Neural cell (in vitro differentiated cells): ENCODE data around the gene RHOT1. TPM values are rescaled to one million over a fixed set of nuclear protein-coding genes. Genes with fewer than 3 reads are reported as not detected.

Experiments used
- H2AFZ ChIP-seq: fragments of 200-600, 300-800 bp; sonication (generic), shearing (Covaris generic); 2 replicates; pipeline ENCODE4 v1.6.0; 2014; ENCODE audit warnings: low read depth, mild to moderate bottlenecking, antibody characterized with exemption, low read length, moderate library complexity
- H3F3A ChIP-seq: fragments of 200-600 bp; shearing (Covaris generic); 2 replicates; pipeline ENCODE4 v1.6.1; 2016; ENCODE audit warnings: mild to moderate bottlenecking, moderate library complexity, mixed read lengths, antibody characterized with exemption, low read length; ENCODE audit not compliant: insufficient read depth, poor library complexity, severe bottlenecking
- H3K27ac ChIP-seq: fragments of 200-600, 300-800 bp; sonication (generic), shearing (Covaris generic); 2 replicates; pipeline ENCODE4 v1.5.1; 2014; ENCODE audit warnings: mild to moderate bottlenecking, low read length, moderate library complexity
- H3K27me3 ChIP-seq: fragments of 300-800, 200-600 bp; sonication (generic), shearing (Covaris generic); 2 replicates; pipeline ENCODE4 v1.6.0; 2014; ENCODE audit warnings: mild to moderate bottlenecking, low read depth, low read length, moderate library complexity; ENCODE audit not compliant: insufficient read depth
- H3K36me3 ChIP-seq: fragments of 300-800, 200-600 bp; sonication (generic), shearing (Covaris generic); 2 replicates; pipeline ENCODE4 v1.5.1; 2014; ENCODE audit warnings: mild to moderate bottlenecking, antibody characterized with exemption, low read length, moderate library complexity; ENCODE audit not compliant: insufficient read depth
- H3K4me2 ChIP-seq: fragments of 300-800, 200-600 bp; sonication (generic), shearing (Covaris generic); 2 replicates; pipeline ENCODE4 v1.6.0; 2014; ENCODE audit warnings: mild to moderate bottlenecking, low read length
- H3K4me3 ChIP-seq: fragments of 300-800, 200-600 bp; sonication (generic), shearing (Covaris generic); 2 replicates; pipeline ENCODE4 v1.5.1; 2014; ENCODE audit warnings: mild to moderate bottlenecking, low read length, moderate library complexity
- H3K79me2 ChIP-seq: fragments of 200-600 bp; shearing (Covaris generic); replicated peaks from 2 replicates; pipeline ENCODE4 v1.6.0; 2014; ENCODE audit warnings: mild to moderate bottlenecking, low read length, moderate library complexity; ENCODE audit not compliant: insufficient read depth
- H3K9ac ChIP-seq: fragments of 300-800, 200-600 bp; sonication (generic), shearing (Covaris generic); 2 replicates; pipeline ENCODE4 v1.6.1; 2016; ENCODE audit warnings: mild to moderate bottlenecking, low read length, mixed read lengths
- H3K9me2 ChIP-seq: fragments of 200-600 bp; shearing (Covaris generic); 2 replicates; pipeline ENCODE4 v1.6.1; 2016; ENCODE audit warnings: mild to moderate bottlenecking, low read length, mixed read lengths; ENCODE audit not compliant: insufficient read depth
- H3K9me3 ChIP-seq: fragments of 200-600, 300-800 bp; sonication (generic), shearing (Covaris generic); 2 replicates; pipeline ENCODE4 v1.6.1; 2016; ENCODE audit warnings: mild to moderate bottlenecking, mixed run types, low read length, moderate library complexity, mixed read lengths
- H4K20me1 ChIP-seq: fragments of 200-600 bp; shearing (Covaris generic); 2 replicates; pipeline ENCODE4 v1.6.1; 2016; ENCODE audit warnings: mild to moderate bottlenecking, mixed run types; ENCODE audit not compliant: insufficient read depth
- EP300 ChIP-seq: fragments of 450-650 bp; conservative IDR thresholded peaks from 2 replicates; pipeline ENCODE4 v1.6.1; 2014; ENCODE audit warnings: antibody characterized with exemption, mild to moderate bottlenecking, moderate library complexity; ENCODE audit not compliant: poor library complexity, severe bottlenecking
- EZH2 ChIP-seq: fragments of 200-600, 300-800 bp; shearing (Covaris generic), sonication (generic); IDR thresholded peaks from 2 replicates; pipeline ENCODE4 v1.6.1; 2014; ENCODE audit warnings: antibody characterized with exemption, low read length, borderline replicate concordance, mild to moderate bottlenecking; ENCODE audit not compliant: insufficient read depth, poor library complexity, severe bottlenecking
- MXI1 ChIP-seq: fragments of 450-650 bp; conservative IDR thresholded peaks from 2 replicates; pipeline ENCODE4 v1.6.1; 2014; ENCODE audit warnings: antibody characterized with exemption, mild to moderate bottlenecking; ENCODE audit not compliant: poor library complexity, severe bottlenecking
- POLR2AphosphoS5 ChIP-seq: IDR thresholded peaks from 2 replicates; pipeline ENCODE4 v1.6.1; 2012
- RAD21 ChIP-seq: fragments of 450-650 bp; conservative IDR thresholded peaks from 2 replicates; pipeline ENCODE4 v1.6.1; 2014; ENCODE audit warnings: antibody characterized with exemption, mild to moderate bottlenecking, moderate library complexity
- SMC3 ChIP-seq: fragments of 450-650 bp; conservative IDR thresholded peaks from 2 replicates; pipeline ENCODE4 v1.6.1; 2014; ENCODE audit warnings: antibody characterized with exemption, mild to moderate bottlenecking, moderate library complexity; ENCODE audit not compliant: poor library complexity
- TAF1 ChIP-seq: IDR thresholded peaks from 2 replicates; pipeline ENCODE4 v1.6.1; 2012; ENCODE audit warnings: low read depth
- polyA plus RNA-seq: library from polyadenylated mRNA; depleted of rRNA; stranded (reverse); fragments of >200 nt; gene quantifications from 2 replicates; pipeline ENCODE4 v1.2.3, GENCODE V29; 2014
- TF ChIP-seq, protein P1 (sequence below): IDR thresholded peaks from 2 replicates; pipeline ENCODE4 v1.6.1; 2012; ENCODE audit warnings: borderline replicate concordance
- TF ChIP-seq, protein P2 (sequence below): fragments of 450-650 bp; IDR thresholded peaks from 2 replicates; pipeline ENCODE4 v1.5.1; 2014; ENCODE audit warnings: antibody characterized with exemption, mild to moderate bottlenecking, moderate library complexity; ENCODE audit not compliant: poor library complexity, severe bottlenecking

The RHOT1 gene
- polyA plus RNA-seq, 1 donor from 2014 or later, result 99.1 TPM

DNA sequence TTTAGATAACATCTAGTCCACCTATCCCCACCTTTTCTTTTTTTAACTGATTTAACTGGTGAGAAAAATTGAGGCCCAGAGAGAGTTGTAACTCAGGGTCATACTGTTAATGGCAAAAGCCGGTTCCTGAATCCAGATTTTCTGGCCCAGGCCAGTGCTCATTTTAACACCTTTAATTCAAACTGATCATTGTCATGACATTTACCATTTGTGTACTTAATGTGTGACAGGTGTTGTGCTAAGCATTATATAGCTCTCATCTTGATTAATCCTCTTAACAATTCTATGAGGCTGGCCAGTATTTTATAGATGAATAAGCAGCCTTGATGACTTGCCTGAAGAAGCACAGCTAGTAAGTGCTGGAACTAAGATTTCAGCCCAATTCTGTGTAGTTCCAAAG, 14.4 kb downstream of the RHOT1 start:
- Histone ChIP-seq H3K4me2 (no peak overlapping the region), H4K20me1 (no peaks in the 10 kb centered on the region), H3K36me3 (peaks cover 5% of the 10 kb centered on the region), H3K4me3 (no peak overlapping the region), H3F3A (no peaks in the 10 kb centered on the region), H3K27me3 (no peaks in the 10 kb centered on the region), H3K9me2 (no peaks in the 10 kb centered on the region), H3K79me2 (no peaks in the 10 kb centered on the region), H3K9me3 (no peaks in the 10 kb centered on the region), H3K9ac (no peak overlapping the region), H2AFZ (no peak overlapping the region), H3K27ac (no peak overlapping the region)
- TF ChIP-seq, protein P1, sequence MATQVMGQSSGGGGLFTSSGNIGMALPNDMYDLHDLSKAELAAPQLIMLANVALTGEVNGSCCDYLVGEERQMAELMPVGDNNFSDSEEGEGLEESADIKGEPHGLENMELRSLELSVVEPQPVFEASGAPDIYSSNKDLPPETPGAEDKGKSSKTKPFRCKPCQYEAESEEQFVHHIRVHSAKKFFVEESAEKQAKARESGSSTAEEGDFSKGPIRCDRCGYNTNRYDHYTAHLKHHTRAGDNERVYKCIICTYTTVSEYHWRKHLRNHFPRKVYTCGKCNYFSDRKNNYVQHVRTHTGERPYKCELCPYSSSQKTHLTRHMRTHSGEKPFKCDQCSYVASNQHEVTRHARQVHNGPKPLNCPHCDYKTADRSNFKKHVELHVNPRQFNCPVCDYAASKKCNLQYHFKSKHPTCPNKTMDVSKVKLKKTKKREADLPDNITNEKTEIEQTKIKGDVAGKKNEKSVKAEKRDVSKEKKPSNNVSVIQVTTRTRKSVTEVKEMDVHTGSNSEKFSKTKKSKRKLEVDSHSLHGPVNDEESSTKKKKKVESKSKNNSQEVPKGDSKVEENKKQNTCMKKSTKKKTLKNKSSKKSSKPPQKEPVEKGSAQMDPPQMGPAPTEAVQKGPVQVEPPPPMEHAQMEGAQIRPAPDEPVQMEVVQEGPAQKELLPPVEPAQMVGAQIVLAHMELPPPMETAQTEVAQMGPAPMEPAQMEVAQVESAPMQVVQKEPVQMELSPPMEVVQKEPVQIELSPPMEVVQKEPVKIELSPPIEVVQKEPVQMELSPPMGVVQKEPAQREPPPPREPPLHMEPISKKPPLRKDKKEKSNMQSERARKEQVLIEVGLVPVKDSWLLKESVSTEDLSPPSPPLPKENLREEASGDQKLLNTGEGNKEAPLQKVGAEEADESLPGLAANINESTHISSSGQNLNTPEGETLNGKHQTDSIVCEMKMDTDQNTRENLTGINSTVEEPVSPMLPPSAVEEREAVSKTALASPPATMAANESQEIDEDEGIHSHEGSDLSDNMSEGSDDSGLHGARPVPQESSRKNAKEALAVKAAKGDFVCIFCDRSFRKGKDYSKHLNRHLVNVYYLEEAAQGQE, result no peak
- TF ChIP-seq, protein P2, sequence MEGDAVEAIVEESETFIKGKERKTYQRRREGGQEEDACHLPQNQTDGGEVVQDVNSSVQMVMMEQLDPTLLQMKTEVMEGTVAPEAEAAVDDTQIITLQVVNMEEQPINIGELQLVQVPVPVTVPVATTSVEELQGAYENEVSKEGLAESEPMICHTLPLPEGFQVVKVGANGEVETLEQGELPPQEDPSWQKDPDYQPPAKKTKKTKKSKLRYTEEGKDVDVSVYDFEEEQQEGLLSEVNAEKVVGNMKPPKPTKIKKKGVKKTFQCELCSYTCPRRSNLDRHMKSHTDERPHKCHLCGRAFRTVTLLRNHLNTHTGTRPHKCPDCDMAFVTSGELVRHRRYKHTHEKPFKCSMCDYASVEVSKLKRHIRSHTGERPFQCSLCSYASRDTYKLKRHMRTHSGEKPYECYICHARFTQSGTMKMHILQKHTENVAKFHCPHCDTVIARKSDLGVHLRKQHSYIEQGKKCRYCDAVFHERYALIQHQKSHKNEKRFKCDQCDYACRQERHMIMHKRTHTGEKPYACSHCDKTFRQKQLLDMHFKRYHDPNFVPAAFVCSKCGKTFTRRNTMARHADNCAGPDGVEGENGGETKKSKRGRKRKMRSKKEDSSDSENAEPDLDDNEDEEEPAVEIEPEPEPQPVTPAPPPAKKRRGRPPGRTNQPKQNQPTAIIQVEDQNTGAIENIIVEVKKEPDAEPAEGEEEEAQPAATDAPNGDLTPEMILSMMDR, result no peak
- no peak for TF ChIP-seq TAF1
- no peak for TF ChIP-seq MXI1
- no peak for TF ChIP-seq POLR2AphosphoS5
- no peak for TF ChIP-seq RAD21
- no peak for TF ChIP-seq SMC3

DNA sequence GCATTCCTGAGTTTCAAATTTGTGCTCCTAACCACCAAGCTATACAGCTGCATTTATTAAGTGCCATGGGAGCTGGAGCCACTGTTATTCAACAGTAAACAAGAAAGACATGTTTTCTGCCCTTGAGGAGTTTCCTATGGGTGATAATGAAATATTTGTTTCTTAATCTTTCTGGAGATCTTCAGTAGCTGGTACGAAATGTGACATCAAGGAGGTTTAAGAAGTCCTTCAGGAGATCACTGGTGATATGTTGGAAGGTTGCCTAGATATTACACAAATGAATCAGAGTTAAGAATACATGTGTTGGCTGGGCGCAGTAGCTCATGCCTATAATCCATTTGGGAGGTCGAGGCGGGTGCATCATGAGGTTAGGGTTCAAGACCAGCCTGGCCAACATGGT, 14.9 kb downstream of the RHOT1 start:
- H3K4me3 ChIP-seq, result no peak overlapping the region
- H2AFZ ChIP-seq, result no peak overlapping the region
- no peaks in the 10 kb centered on the region for H3F3A ChIP-seq
- H3K9ac ChIP-seq, result no peak overlapping the region
- H3K4me2 ChIP-seq, result no peak overlapping the region
- peaks cover 5% of the 10 kb centered on the region for H3K36me3 ChIP-seq
- TF ChIP-seq RAD21, result no peak
- TF ChIP-seq POLR2AphosphoS5, result no peak
- no peak for TF ChIP-seq TAF1
- no peak for TF ChIP-seq SMC3
- no peak for TF ChIP-seq EP300
- TF ChIP-seq, protein P2, result no peak
- TF ChIP-seq, protein P1, result no peak
- TF ChIP-seq EZH2, result no peak
- no peak for TF ChIP-seq MXI1
- no peaks in the 10 kb centered on the region for H3K79me2 ChIP-seq
- no peaks in the 10 kb centered on the region for H3K27me3 ChIP-seq
- H4K20me1 ChIP-seq, result no peaks in the 10 kb centered on the region
- no peaks in the 10 kb centered on the region for H3K9me2 ChIP-seq
- H3K27ac ChIP-seq, result no peak overlapping the region
- no peaks in the 10 kb centered on the region for H3K9me3 ChIP-seq
